ENCODE measurements around the gene RASSF4.

Gene RASSF4

GRCh38 chr10:44911081-44911540 is 48.5 kb upstream of the RASSF4 start, which contains the start of gene TMEM72:
Gene TMEM72, plus strand, starts transcription at chr10:44911337. Its CDS starts 176 bp downstream, at chr10:44911513.
- Histone ChIP-seq H3K79me1 (ENCODE audit: low read depth, low read length) (no peaks in the 10 kb centered on the region), H2AFZ (ENCODE audit: low read length) (no peak within 1 kb of the TSS), H3K9ac (ENCODE audit: low read depth, low read length, poor library complexity) (no peak within 1 kb of the TSS), H3K4me3 (ENCODE audit: low read length in 2 of 2) (no peak within 1 kb of the TSS), H3K4me2 (ENCODE audit: insufficient read depth, low read length, poor library complexity, severe bottlenecking) (no peak within 1 kb of the TSS), H2BK120ac (ENCODE audit: low read depth, low read length) (no peak within 1 kb of the TSS), H3K36me3 (replicated peaks in 1 of 2; ENCODE audit: control insufficient read depth in 2 of 2, insufficient read depth in 2 of 2, low read length in 2 of 2) (no peaks in the 10 kb centered on the region), H3K18ac (ENCODE audit: low read length) (peak within 1 kb of the TSS; percentile 69), H4K91ac (ENCODE audit: low read depth, low read length, poor library complexity) (no peak within 1 kb of the TSS), H3K9me3 (replicated peaks in 1 of 2; ENCODE audit: control insufficient read depth in 2 of 2, insufficient read depth in 1 of 2, low read depth in 1 of 2, low read length in 2 of 2) (no peaks in the 10 kb centered on the region), H3K14ac (ENCODE audit: low read length) (no peak within 1 kb of the TSS), H3K4ac (ENCODE audit: low read length) (no peak within 1 kb of the TSS), H2AK5ac (ENCODE audit: low read depth, low read length) (peak within 1 kb of the TSS; percentile 32), H2BK15ac (ENCODE audit: low read length) (peak within 1 kb of the TSS; percentile 11), H3K4me1 (ENCODE audit: control insufficient read depth in 2 of 2, insufficient read depth in 1 of 2, low read depth in 1 of 2, low read length in 2 of 2) (peaks cover 0 to 25% of the 10 kb centered on the region in 2 donors), H3K27me3 (ENCODE audit: control insufficient read depth in 3 of 3, insufficient read depth in 3 of 3, low read depth in 1 of 3, low read length in 3 of 3) (peaks cover 0 to 5% (median 0%) of the 10 kb centered on the region in 3 experiments), H3K27ac (replicated peaks; ENCODE audit: low read length) (no peak within 1 kb of the TSS), H2BK5ac (ENCODE audit: low read length) (no peak within 1 kb of the TSS), H4K8ac (ENCODE audit: low read depth, low read length) (no peak within 1 kb of the TSS), H2BK12ac (ENCODE audit: low read length) (no peak within 1 kb of the TSS), H3K23ac (ENCODE audit: low read depth, low read length, poor library complexity) (no peak within 1 kb of the TSS)
- DNase-seq (ENCODE audit: low spot score) = no peak
- WGBS, 2 donors (ENCODE audit: extremely low coverage in 2 of 2, insufficient read length in 2 of 2, insufficient replicate concordance in 1 of 2) = no CpG with 5 or more reads among the region's 12 CpGs

- H2BK120ac ChIP-seq (ENCODE audit: low read depth, low read length) = no peak overlapping the region
- no peak overlapping the region for H3K9ac ChIP-seq (ENCODE audit: low read depth, low read length, poor library complexity)
- no peak overlapping the region for H2AK5ac ChIP-seq (ENCODE audit: low read depth, low read length)
- no peak overlapping the region for H3K4ac ChIP-seq (ENCODE audit: low read length)
- H3K9me3 ChIP-seq (replicated peaks in 1 of 2; ENCODE audit: control insufficient read depth in 2 of 2, insufficient read depth in 1 of 2, low read depth in 1 of 2, low read length in 2 of 2) = no peaks in the 10 kb centered on the region
- H2BK12ac ChIP-seq (ENCODE audit: low read length) = no peak overlapping the region
- no peak overlapping the region for H3K4me3 ChIP-seq (ENCODE audit: low read length in 2 of 2)
- peak overlapping the region; percentile 49 for H3K18ac ChIP-seq (ENCODE audit: low read length)
- H2BK15ac ChIP-seq (ENCODE audit: low read length) = peak overlapping the region; percentile 0
- peaks cover 0 to 5% (median 0%) of the 10 kb centered on the region in 3 experiments for H3K27me3 ChIP-seq (ENCODE audit: control insufficient read depth in 3 of 3, insufficient read depth in 3 of 3, low read depth in 1 of 3, low read length in 3 of 3)
- H4K91ac ChIP-seq (ENCODE audit: low read depth, low read length, poor library complexity) = no peak overlapping the region
- H3K4me1 ChIP-seq (ENCODE audit: control insufficient read depth in 2 of 2, insufficient read depth in 1 of 2, low read depth in 1 of 2, low read length in 2 of 2) = peaks cover 0 to 25% of the 10 kb centered on the region in 2 donors
- no peaks in the 10 kb centered on the region for H3K36me3 ChIP-seq (replicated peaks in 1 of 2; ENCODE audit: control insufficient read depth in 2 of 2, insufficient read depth in 2 of 2, low read length in 2 of 2)
- no peak for DNase-seq (ENCODE audit: low spot score)
- no peak overlapping the region for H2AFZ ChIP-seq (ENCODE audit: low read length)
- H3K27ac ChIP-seq (replicated peaks; ENCODE audit: low read length) = no peak overlapping the region
- no peak overlapping the region for H3K14ac ChIP-seq (ENCODE audit: low read length)
- H3K79me1 ChIP-seq (ENCODE audit: low read depth, low read length) = no peaks in the 10 kb centered on the region
- no CpG with 5 or more reads among the region's 3 CpGs for WGBS, 2 donors (ENCODE audit: extremely low coverage in 2 of 2, insufficient read length in 2 of 2, insufficient replicate concordance in 1 of 2)
- no peak overlapping the region for H3K23ac ChIP-seq (ENCODE audit: low read depth, low read length, poor library complexity)
- no peak overlapping the region for H4K8ac ChIP-seq (ENCODE audit: low read depth, low read length)
- no peak overlapping the region for H2BK5ac ChIP-seq (ENCODE audit: low read length)
- H3K4me2 ChIP-seq (ENCODE audit: insufficient read depth, low read length, poor library complexity, severe bottlenecking) = no peak overlapping the region
Measured at GRCh38 chr10:44911951-44912350, 47.7 kb upstream of the RASSF4 start.

- no CpG with 5 or more reads among the region's 12 CpGs for WGBS, 2 donors (ENCODE audit: extremely low coverage in 2 of 2, insufficient read length in 2 of 2, insufficient replicate concordance in 1 of 2)
- H3K79me1 ChIP-seq (ENCODE audit: low read depth, low read length) = no peaks in the 10 kb centered on the region
- H3K4me1 ChIP-seq (ENCODE audit: control insufficient read depth in 2 of 2, insufficient read depth in 1 of 2, low read depth in 1 of 2, low read length in 2 of 2) = peaks cover 0 to 17% of the 10 kb centered on the region in 2 donors
- H3K4me3 ChIP-seq (ENCODE audit: low read length in 2 of 2) = no peak overlapping the region
- no peak overlapping the region for H3K14ac ChIP-seq (ENCODE audit: low read length)
- H4K91ac ChIP-seq (ENCODE audit: low read depth, low read length, poor library complexity) = no peak overlapping the region
- no peak overlapping the region for H2BK12ac ChIP-seq (ENCODE audit: low read length)
- no peak overlapping the region for H4K8ac ChIP-seq (ENCODE audit: low read depth, low read length)
- no peak overlapping the region for H3K27ac ChIP-seq (replicated peaks; ENCODE audit: low read length)
- peak overlapping the region; percentile 68 for H3K18ac ChIP-seq (ENCODE audit: low read length)
- no peak overlapping the region for H3K23ac ChIP-seq (ENCODE audit: low read depth, low read length, poor library complexity)
- H2BK5ac ChIP-seq (ENCODE audit: low read length) = peak overlapping the region; percentile 40
- H3K4ac ChIP-seq (ENCODE audit: low read length) = no peak overlapping the region
- peaks cover 0 to 5% (median 0%) of the 10 kb centered on the region in 3 experiments for H3K27me3 ChIP-seq (ENCODE audit: control insufficient read depth in 3 of 3, insufficient read depth in 3 of 3, low read depth in 1 of 3, low read length in 3 of 3)
- H3K9ac ChIP-seq (ENCODE audit: low read depth, low read length, poor library complexity) = no peak overlapping the region
- no peak for DNase-seq (ENCODE audit: low spot score)
- no peak overlapping the region for H2BK15ac ChIP-seq (ENCODE audit: low read length)
- no peak overlapping the region for H2BK120ac ChIP-seq (ENCODE audit: low read depth, low read length)
- no peaks in the 10 kb centered on the region for H3K36me3 ChIP-seq (replicated peaks in 1 of 2; ENCODE audit: control insufficient read depth in 2 of 2, insufficient read depth in 2 of 2, low read length in 2 of 2)
- H3K9me3 ChIP-seq (replicated peaks in 1 of 2; ENCODE audit: control insufficient read depth in 2 of 2, insufficient read depth in 1 of 2, low read depth in 1 of 2, low read length in 2 of 2) = no peaks in the 10 kb centered on the region
- H2AK5ac ChIP-seq (ENCODE audit: low read depth, low read length) = no peak overlapping the region
- no peak overlapping the region for H3K4me2 ChIP-seq (ENCODE audit: insufficient read depth, low read length, poor library complexity, severe bottlenecking)
- peak overlapping the region; percentile 45 for H2AFZ ChIP-seq (ENCODE audit: low read length)
Measured at GRCh38 chr10:44913350-44914081, 46.1 kb upstream of the RASSF4 start.

GRCh38 chr10:44914891-44915290 is 44.7 kb upstream of the RASSF4 start:
- no peak overlapping the region for H3K4me3 ChIP-seq (ENCODE audit: low read length in 2 of 2)
- H3K23ac ChIP-seq (ENCODE audit: low read depth, low read length, poor library complexity) = no peak overlapping the region
- H3K36me3 ChIP-seq (replicated peaks in 1 of 2; ENCODE audit: control insufficient read depth in 2 of 2, insufficient read depth in 2 of 2, low read length in 2 of 2) = no peaks in the 10 kb centered on the region
- no peak overlapping the region for H2BK5ac ChIP-seq (ENCODE audit: low read length)
- no peak overlapping the region for H3K18ac ChIP-seq (ENCODE audit: low read length)
- H3K9ac ChIP-seq (ENCODE audit: low read depth, low read length, poor library complexity) = no peak overlapping the region
- no peak overlapping the region for H3K4ac ChIP-seq (ENCODE audit: low read length)
- no peak for DNase-seq (ENCODE audit: low spot score)
- H3K9me3 ChIP-seq (replicated peaks in 1 of 2; ENCODE audit: control insufficient read depth in 2 of 2, insufficient read depth in 1 of 2, low read depth in 1 of 2, low read length in 2 of 2) = no peaks in the 10 kb centered on the region
- no peak overlapping the region for H2BK12ac ChIP-seq (ENCODE audit: low read length)
- H3K27me3 ChIP-seq (ENCODE audit: control insufficient read depth in 3 of 3, insufficient read depth in 3 of 3, low read depth in 1 of 3, low read length in 3 of 3) = peaks cover 0 to 9% (median 0%) of the 10 kb centered on the region in 3 experiments
- no peak overlapping the region for H2BK120ac ChIP-seq (ENCODE audit: low read depth, low read length)
- no peak overlapping the region for H3K14ac ChIP-seq (ENCODE audit: low read length)
- no peak overlapping the region for H4K8ac ChIP-seq (ENCODE audit: low read depth, low read length)
- H2AK5ac ChIP-seq (ENCODE audit: low read depth, low read length) = no peak overlapping the region
- no peak overlapping the region for H2AFZ ChIP-seq (ENCODE audit: low read length)
- H3K79me1 ChIP-seq (ENCODE audit: low read depth, low read length) = no peaks in the 10 kb centered on the region
- peak overlapping the region; percentile 63 for H2BK15ac ChIP-seq (ENCODE audit: low read length)
- H3K4me2 ChIP-seq (ENCODE audit: insufficient read depth, low read length, poor library complexity, severe bottlenecking) = no peak overlapping the region
- no CpG with 5 or more reads among the region's 2 CpGs for WGBS, 2 donors (ENCODE audit: extremely low coverage in 2 of 2, insufficient read length in 2 of 2, insufficient replicate concordance in 1 of 2)
- no peak overlapping the region for H4K91ac ChIP-seq (ENCODE audit: low read depth, low read length, poor library complexity)
- H3K4me1 ChIP-seq (ENCODE audit: control insufficient read depth in 2 of 2, insufficient read depth in 1 of 2, low read depth in 1 of 2, low read length in 2 of 2) = peaks cover 0 to 10% of the 10 kb centered on the region in 2 donors
- H3K27ac ChIP-seq (replicated peaks; ENCODE audit: low read length) = no peak overlapping the region
